Stimulated activated CD8-positive, alpha-beta memory T cell treated with anti-CD3 and anti-CD28 coated beads, Interleukin-4, amount 100 ng/mL, for 1 hour (primary cell): Measurements from ENCODE around the gene PDRG1.
"Not testable (repeated sequence)": the region's sequence is repeated elsewhere in the genome, so short reads cannot be mapped to it uniquely, and the experiment has no call there.

ENCODE experiments used
- DNase-seq, 2 donors: peaks; one replicate each; pipeline ENCODE4 v3.0.0-alpha.2; 2020; ENCODE audit warnings: low read depth in 2 of 2, low spot score in 1 of 2

The PDRG1 gene

DNA sequence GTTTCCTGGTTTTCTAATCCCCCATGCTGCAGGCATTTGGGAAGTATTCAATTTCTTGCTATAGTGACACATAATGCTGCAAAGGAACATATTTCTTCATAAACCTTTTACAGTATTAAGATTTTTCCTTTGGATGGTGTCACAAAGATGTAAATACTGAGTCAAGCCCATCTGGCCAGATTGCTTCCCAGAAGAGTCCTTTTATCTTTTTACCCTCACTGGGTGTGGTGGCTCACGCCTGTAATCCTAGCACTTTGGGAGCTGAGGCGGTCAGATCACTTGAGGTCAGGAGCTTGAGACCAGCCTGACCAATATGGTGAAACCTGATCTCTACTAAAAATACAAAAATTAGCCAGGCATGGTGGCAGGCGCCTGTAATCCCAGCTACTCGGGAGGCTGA lies 22.2 kb downstream of the PDRG1 start:
- DNase-seq: not testable (repeated sequence)

DNA sequence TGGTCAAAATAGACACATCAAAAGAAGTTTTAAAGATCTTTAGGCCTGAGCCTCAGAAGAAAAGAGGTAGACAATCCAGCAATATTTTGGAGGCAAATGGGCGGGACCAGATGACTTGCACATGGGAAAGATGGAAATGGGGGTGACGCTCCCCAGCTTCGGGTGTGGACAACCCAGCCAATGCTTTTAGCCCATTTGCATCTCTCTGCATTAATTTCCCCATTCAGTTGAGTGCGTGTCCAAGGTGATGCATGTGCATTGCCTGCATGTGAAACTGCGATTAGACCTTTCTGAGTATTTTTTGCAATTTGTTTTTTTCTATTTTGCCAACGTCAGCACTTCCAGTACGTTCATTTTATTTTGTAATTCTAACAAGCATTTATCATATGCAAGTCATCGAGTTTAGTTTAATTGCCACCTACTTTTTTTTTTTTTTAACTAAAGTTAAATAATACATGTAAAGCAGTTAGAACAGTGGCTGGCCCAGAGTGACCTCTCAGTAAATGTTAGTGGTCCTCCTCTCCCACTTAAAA lies 24.2 kb downstream of the PDRG1 start:
- no peak for DNase-seq

DNA sequence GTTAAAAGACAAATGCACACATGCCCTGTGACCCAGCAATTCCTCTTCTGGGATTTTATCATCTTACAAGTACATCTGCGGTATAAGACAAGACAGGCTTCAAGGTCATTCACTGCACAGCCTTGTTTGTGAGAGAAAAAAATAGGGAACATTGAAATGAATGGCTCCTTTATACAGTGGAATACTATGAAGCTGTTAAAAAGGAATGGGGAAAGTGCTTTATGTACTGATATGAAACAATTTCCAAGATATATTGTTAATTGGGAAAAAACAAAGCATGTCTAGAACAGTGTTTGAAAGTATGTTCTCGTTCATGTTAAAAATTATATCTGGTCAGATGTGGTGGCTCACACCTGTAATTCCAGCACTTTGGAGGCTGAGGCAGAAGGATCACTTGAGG lies 25.4 kb downstream of the PDRG1 start:
- no peak for DNase-seq

DNA sequence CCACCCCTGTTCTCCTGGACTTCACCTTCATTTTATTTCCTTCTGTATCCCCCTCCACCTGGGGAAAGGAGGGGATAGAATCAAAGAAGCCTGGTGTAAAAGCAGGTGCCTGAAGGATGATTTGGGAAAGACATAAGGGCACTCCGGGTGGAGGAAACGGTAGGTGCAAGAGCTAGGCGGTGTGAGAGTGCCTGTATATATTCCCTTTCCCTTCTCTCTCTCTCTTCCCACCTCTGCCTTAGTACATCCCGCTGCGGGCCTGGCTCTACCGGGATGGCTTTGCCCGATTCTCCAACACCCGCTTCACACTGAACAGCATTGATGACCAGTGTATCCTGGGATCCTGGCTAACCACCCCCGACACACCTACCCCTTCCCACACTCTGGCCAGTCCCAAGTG lies 26.2 kb downstream of the PDRG1 start:
- no peak for DNase-seq

DNA sequence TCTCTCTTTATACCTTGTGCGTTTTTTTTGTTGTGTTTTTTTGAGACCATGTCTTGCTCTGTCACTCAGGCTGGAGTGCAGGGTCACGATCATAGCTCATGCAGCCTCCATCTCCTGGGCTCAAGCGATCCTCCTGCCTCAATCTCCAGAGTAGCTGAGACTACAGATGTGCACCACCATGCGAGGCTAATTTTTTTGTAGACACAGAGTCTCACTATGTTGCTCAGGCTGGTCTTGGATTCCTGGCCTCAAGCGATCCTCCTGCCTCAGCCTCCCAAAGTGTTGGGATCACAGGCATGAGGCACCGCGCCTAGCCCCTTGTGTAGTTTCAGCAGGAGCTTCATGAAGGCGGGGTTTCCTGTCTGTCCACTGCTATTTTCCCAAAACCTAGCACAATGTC lies 27.3 kb downstream of the PDRG1 start:
- DNase-seq: no peak

DNA sequence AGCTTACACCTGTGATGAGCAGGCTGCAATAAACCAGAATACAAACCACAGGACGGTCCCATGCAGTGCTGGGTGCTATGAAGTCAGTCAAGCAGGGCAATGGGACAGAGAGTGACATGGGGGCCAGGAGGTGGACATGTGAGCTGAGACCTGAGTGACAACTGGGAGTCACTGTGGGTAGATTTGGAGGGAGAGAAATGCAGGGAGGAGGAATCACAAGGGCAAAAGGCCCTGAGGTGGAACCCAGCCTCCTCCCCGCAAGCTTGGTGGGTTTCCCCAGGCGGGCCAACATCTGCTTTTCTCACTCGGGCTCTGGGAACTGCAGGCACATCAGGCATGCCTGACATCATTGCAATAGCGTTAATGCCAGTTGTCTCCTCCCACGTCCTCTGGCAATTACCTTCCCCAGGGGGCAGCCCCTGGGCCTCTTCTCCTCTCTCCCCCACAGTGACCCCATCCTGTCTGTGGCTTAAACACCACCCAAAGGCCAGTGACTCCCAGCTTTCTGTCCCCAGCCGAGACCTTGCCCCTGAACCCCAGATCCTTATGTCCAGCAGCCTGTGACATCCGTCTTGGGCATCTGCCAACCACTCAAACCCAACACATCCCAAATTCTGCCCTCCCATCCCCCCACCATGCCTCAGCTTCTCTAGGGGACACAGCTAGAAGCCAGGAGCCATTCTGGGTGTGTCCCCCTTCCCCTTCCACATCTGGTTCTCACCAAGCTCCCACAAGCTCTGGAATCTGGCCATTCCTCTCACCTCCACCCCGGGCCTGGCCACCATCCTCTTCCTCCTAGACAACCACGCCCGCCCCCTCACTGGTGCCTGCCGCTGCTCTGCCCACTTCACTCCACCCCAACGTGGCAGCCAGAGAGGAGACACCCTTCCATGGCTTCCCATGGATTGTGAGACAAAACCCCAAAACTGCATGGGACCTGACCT lies 28.2 kb downstream of the PDRG1 start:
- no peak for DNase-seq

DNA sequence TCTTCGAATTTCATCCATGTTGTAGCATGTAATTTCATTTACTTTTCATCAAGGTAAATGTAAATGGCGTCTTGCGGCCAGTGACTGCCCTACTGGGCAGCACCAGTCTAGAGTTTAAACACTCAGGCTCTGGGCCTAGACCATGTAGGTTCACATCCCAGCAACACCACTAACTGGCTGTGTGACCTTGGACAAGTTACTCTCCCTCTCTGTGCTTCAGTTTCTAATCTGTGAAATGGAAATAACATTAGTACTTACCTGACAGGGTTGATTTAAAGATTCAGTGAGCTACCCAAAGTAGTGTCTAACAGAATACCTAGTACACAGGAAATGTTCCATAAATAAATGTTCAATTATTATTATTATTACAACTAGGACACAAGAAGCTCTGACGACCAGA lies 29.3 kb downstream of the PDRG1 start:
- no peak for DNase-seq

DNA sequence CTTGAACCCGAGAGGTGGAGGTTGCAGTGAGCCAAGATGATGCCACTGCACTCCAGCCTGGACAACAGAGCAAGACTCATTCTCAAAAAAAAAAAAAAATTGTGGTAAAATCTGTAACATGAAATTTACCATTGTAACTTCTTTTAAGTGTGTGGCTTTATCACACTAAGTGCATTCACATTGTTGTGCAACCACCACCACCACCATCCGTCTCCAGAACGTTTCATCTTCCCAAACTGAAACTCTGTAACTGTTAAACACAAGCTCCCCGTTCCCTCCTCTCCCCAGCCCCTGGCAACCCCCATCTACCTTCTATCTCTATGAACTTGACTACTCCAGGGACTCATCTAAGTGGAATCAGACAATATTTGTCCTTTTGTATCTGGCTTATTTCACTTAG lies 29.7 kb downstream of the PDRG1 start:
- DNase-seq: no peak

DNA sequence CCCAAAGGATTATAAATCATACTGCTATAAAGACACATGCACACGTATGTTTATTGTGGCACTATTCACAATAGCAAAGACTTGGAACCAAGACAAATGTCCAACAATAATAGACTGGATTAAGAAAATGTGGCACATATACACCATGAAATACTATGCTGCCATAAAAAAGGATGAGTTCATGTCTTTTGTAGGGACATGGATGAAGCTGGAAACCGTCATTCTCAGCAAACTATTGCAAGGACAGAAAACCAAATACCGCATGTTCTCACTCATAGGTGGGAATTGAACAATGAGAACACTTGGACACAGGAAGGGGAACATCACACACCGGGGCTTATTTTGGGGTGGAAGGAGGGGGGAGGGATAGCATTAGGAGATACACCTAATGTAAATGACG lies 30.4 kb downstream of the PDRG1 start:
- not testable (repeated sequence) for DNase-seq

DNA sequence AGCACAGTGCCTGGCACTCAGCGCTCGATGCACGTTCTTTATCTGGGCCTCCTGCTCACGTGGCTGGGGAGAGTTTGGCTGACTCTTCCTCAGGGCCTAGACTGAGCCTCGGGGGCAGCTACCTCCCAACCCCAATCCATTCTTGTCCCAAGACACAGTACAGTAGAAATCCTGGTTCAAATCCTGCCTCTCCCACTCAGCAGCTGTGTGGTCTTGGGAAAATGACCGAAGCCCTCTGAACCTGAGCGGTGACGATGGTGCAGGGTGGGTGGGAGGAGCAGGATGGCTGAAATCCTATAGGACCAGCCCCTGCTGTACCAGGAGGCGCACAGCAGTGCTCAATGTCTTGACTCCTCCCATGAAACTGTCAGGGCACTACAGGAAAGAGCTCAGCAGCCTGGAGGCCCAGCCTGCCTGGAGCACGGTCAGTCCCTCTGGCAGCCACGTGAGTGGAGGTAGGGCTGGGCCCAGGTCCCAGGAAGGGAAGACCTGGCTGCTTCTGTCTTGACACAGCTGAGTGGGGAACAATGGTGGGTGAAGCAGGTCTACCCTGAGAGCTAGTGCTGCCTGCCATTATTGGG lies 31.5 kb downstream of the PDRG1 start:
- no peak for DNase-seq

DNA sequence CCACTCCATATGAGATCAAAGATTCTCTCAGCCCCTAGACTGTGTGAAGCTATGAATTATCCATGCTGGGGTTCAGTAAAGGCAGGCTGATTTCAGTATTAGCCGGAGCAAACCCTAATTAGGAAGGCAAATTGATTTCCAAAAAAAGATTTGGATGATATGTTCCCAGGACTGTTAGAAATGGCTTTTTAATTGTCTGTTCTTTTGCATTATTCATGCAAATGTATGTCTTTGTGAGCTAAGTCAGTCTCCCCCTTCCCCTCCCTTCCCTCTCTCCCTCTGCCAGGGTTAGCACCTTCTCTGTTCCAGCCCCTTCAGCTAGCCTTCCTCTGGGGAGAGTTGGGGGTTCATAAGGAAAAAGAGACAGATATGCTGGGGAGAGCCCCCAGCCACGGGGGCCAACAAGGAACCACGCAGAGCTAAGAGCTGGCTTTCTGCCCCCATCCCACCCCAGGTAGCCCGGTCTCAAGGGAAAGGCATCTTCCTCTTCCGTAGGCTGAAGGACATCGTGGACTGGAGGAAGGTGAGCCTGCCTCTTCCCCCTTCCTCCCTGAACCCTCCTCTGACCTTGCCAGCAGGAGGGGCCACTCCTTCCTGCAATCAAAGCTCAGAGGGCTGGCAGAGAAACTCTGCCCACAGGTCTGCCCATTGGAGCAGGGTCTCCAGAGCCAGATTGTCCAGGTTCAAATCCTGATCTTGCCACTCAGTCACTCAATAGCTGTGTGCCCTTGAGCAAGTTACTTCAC lies 32.3 kb downstream of the PDRG1 start:
- DNase-seq: no peak

DNA sequence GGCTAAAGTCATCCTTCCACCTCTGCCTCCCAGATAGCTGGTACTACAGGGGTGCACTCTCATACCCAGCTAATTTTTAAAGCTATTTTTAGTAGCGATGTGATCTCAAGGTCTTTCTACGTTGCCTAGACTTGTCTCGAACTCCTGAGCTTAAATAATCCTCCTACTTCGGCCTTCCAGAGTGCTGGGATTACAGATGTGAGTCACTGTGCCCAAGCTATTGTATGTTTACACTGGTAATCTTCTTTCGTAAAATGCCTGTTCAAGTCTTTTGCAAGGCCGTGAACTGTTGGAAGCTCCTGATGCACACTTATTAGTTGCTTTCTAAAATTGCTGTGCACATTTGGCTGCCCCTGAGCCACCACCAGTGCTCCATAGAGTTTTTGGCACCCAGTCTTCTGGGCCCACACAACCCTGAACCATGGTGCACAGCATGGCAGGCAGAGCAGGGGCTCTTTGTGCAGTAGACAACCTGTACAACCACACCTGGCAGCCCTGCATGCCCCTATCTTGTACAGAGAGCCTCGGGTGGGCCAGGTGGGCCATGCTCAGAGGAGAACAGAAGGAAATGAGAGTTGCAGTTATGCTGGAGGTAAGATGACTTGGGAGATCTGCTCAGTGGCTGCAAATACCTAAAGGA lies 33.3 kb downstream of the PDRG1 start:
- DNase-seq: no peak

DNA sequence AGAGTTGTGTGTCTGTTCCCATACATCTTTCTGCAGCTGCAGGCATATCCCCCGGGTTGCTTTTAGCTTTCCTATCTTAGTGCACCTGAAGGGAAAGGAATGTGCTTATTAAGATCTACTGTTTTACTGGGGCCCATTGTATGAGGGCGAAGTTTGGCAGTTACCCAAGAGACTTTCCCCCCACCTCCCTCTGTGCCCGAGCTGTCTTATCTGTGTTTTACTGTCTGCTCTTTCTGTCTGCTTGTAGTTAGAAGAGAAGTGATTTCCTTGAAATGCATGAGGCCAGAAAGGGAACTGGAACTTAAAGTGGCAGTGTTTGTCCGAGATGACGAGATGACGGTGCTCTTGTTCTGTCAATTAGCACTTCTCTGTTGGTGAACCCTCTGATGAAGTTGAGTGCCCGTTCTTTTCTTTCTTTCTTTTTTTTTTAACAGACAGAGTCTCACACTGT lies 33.9 kb downstream of the PDRG1 start:
- DNase-seq: not testable (repeated sequence)

DNA sequence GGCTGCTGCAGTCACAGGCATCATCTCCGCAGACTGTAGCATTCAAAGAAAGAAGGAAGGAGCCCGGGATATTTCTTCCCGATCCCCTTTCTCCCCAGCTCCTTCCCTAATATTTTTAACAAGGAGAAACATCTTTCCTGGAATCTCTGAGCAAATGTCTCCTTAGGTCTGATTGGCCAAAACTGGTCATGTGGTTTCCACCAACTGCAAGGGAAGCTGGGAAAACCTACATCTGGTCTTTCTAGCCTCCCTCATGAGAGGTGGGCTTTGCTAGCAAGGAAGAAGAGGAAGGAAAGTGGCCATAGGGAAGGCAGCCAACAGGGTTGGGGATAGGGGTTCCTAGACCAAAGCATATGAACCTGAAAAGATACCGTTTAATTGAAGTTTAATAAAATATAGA lies 35.1 kb downstream of the PDRG1 start:
- DNase-seq: no peak

DNA sequence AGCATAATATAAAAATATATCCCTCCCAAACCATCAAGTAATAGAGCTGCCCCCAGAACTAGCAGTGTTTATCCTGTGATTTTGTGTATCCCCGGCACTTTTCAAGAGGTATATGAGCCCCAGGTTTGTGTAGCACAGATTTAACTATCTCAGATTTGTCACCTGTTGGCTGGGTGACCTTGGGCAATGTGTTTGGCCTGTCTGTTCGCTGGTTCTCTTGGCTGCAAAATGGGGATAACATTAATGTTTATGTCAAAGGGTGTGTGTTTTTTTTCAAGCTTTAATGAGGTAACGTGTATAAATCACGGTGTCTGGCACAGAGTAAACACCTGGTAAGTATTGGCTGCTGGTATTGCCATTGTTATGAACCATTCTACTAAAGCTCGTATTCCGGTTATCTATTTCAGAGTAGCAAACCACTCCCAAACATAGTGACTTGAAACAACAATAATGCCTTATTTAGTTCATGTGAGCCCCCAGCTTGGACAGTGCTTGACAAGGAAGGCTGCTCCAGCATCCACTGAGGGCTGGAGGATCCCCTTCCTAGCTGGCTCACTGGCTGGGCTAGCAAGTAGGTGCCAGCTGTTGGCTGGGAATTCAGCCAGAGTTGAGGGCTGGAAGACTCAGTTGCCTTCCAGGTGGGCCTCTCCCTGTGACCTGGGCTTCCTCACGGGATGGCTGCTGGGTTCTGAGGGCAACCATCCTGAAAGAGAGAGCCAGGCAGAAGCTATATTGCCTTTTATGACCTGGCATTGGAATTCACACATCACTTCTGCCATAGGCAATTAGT lies 36.2 kb downstream of the PDRG1 start:
- no peak for DNase-seq

DNA sequence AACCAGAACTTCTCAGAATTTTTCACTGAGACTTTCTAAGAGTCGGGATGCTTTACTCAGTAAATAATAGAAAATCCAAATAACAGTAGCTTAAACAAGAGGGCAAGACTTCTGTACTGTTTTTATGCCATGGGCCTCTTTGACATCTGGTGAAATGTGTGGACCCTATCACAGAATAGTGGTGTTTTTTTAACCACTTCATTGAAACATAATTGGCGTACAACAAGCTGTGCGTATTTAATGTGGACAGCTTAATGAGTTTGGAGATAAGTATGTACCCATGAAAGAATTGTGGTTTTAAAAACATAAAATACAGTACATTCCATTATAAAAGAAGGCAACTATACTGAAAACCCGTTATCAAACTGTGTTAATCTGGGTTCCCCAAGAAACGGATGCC lies 37.7 kb downstream of the PDRG1 start:
- DNase-seq: no peak

DNA sequence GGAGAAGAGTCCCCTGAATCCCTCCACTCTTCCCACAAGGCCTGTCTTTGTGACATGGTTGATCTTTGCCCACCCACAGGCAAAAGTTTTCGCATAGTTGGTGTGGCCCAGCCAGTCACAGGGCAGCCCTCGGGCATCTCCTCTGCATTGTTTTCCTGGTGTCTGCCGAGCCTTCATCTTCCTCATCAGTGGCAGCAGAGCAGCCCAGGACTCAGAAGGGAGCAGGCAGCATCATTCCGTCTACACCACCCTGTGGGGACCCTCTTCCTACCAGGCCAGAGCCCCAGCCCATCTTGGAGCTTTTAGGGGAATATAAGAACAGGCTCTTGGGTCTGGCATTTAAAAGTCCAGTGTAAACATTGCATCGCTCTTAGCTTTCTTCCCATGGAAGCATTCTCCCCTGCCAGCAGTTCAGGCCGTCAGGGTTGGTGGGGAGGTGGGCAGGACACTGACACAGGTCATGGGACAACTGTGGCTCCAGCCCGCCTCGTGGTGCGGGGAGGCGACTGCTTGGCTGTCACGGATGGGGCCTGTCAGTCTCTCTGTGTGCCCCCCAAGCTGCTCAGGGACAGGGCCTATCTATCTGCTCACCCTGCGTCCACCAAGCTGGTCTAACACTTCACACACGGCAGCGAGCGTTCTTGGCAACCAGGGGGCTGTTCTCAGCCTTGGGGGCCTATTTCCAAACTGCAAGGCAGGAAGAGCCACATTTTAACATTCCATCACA lies 38.3 kb downstream of the PDRG1 start:
- DNase-seq: no peak

DNA sequence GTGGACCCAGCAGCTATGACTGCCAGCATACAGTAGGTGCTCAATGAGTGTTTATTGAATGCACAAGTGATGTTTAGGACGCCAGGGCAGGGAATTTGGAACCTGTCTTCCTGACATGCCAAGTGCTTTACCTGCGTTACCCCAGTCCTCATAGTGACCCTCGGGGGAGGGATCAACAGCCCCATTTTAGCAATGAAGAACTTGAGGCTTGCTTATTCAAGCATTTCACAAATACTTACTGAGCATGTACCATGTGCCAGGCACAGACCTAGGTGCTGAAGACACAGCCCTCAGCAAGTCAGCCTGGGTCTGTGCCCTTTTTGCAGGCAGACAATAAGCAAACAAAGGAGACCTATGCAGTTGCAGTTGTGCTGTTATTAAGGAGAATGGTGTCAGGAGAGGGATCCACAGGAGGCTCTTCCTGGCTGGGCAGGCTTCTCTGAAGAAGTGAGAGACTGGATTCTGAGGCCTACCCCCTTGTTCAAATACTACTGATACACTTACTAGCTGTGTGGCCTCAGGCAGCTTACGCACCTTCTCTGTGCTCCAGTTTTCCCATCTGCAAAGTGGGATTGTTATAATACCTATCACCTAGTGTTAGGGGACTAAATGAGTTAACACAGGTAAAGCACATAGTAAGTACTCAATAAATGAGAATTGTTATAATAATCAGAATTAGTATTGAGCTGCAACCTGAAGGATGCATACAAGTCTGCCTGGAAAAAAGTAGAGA lies 41.6 kb downstream of the PDRG1 start:
- no peak for DNase-seq
